ENCODE results near the gene UBE2J2. TPM values are rescaled to one million over a fixed set of nuclear protein-coding genes. Genes with fewer than 3 reads are reported as not detected.

The UBE2J2 gene
- polyA plus RNA-seq, 1 donor from 2014 or later: 79.7 TPM

- H3K27me3 ChIP-seq (ENCODE audit: insufficient read depth, low read depth, low read length): no peaks in the 10 kb centered on the region
- no peaks in the 10 kb centered on the region for H3F3A ChIP-seq (ENCODE audit: insufficient read depth, low read length, poor library complexity, severe bottlenecking)
- no peak overlapping the region for H3K9ac ChIP-seq (ENCODE audit: low read length)
- no peaks in the 10 kb centered on the region for H3K79me2 ChIP-seq (replicated peaks; ENCODE audit: insufficient read depth, low read length)
- no peaks in the 10 kb centered on the region for H3K36me3 ChIP-seq (ENCODE audit: insufficient read depth, low read length)
- no peak overlapping the region for H3K4me2 ChIP-seq (ENCODE audit: low read length)
- TF ChIP-seq, protein P1, sequence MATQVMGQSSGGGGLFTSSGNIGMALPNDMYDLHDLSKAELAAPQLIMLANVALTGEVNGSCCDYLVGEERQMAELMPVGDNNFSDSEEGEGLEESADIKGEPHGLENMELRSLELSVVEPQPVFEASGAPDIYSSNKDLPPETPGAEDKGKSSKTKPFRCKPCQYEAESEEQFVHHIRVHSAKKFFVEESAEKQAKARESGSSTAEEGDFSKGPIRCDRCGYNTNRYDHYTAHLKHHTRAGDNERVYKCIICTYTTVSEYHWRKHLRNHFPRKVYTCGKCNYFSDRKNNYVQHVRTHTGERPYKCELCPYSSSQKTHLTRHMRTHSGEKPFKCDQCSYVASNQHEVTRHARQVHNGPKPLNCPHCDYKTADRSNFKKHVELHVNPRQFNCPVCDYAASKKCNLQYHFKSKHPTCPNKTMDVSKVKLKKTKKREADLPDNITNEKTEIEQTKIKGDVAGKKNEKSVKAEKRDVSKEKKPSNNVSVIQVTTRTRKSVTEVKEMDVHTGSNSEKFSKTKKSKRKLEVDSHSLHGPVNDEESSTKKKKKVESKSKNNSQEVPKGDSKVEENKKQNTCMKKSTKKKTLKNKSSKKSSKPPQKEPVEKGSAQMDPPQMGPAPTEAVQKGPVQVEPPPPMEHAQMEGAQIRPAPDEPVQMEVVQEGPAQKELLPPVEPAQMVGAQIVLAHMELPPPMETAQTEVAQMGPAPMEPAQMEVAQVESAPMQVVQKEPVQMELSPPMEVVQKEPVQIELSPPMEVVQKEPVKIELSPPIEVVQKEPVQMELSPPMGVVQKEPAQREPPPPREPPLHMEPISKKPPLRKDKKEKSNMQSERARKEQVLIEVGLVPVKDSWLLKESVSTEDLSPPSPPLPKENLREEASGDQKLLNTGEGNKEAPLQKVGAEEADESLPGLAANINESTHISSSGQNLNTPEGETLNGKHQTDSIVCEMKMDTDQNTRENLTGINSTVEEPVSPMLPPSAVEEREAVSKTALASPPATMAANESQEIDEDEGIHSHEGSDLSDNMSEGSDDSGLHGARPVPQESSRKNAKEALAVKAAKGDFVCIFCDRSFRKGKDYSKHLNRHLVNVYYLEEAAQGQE (IDR thresholded peaks at IDR 0.05; ENCODE audit: borderline replicate concordance): no peak
- no peak for TF ChIP-seq EP300 (conservative IDR thresholded peaks at IDR 0.05; ENCODE audit: poor library complexity, severe bottlenecking)
- TF ChIP-seq, protein P2, sequence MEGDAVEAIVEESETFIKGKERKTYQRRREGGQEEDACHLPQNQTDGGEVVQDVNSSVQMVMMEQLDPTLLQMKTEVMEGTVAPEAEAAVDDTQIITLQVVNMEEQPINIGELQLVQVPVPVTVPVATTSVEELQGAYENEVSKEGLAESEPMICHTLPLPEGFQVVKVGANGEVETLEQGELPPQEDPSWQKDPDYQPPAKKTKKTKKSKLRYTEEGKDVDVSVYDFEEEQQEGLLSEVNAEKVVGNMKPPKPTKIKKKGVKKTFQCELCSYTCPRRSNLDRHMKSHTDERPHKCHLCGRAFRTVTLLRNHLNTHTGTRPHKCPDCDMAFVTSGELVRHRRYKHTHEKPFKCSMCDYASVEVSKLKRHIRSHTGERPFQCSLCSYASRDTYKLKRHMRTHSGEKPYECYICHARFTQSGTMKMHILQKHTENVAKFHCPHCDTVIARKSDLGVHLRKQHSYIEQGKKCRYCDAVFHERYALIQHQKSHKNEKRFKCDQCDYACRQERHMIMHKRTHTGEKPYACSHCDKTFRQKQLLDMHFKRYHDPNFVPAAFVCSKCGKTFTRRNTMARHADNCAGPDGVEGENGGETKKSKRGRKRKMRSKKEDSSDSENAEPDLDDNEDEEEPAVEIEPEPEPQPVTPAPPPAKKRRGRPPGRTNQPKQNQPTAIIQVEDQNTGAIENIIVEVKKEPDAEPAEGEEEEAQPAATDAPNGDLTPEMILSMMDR (IDR thresholded peaks at IDR 0.05; ENCODE audit: poor library complexity, severe bottlenecking): no peak
- TF ChIP-seq MXI1 (conservative IDR thresholded peaks at IDR 0.05; ENCODE audit: poor library complexity, severe bottlenecking): no peak
- TF ChIP-seq RAD21 (conservative IDR thresholded peaks at IDR 0.05): no peak
- no peak for TF ChIP-seq POLR2AphosphoS5 (IDR thresholded peaks at IDR 0.05)
- TF ChIP-seq TAF1 (IDR thresholded peaks at IDR 0.05; ENCODE audit: low read depth): no peak
- no peak for TF ChIP-seq EZH2 (IDR thresholded peaks at IDR 0.05; ENCODE audit: borderline replicate concordance, insufficient read depth, low read length, poor library complexity, severe bottlenecking)
- TF ChIP-seq SMC3 (conservative IDR thresholded peaks at IDR 0.05; ENCODE audit: poor library complexity): no peak
- no peak overlapping the region for H2AFZ ChIP-seq (ENCODE audit: low read depth, low read length)
- H4K20me1 ChIP-seq (ENCODE audit: insufficient read depth): no peaks in the 10 kb centered on the region
- no peak overlapping the region for H3K27ac ChIP-seq (ENCODE audit: low read length)
- no peaks in the 10 kb centered on the region for H3K9me3 ChIP-seq (ENCODE audit: low read length)
- H3K4me3 ChIP-seq (ENCODE audit: low read length): no peak overlapping the region
- H3K9me2 ChIP-seq (ENCODE audit: insufficient read depth, low read length): no peaks in the 10 kb centered on the region
Observed at GRCh38 chr1:1253972-1254666, 19.5 kb downstream of the UBE2J2 start.

GRCh38 chr1:1253314-1253713 is 20.3 kb downstream of the UBE2J2 start:
- TF ChIP-seq EZH2 (IDR thresholded peaks at IDR 0.05; ENCODE audit: borderline replicate concordance, insufficient read depth, low read length, poor library complexity, severe bottlenecking) (no peak), POLR2AphosphoS5 (IDR thresholded peaks at IDR 0.05) (no peak), RAD21 (conservative IDR thresholded peaks at IDR 0.05) (no peak), SMC3 (conservative IDR thresholded peaks at IDR 0.05; ENCODE audit: poor library complexity) (no peak)
- TF ChIP-seq, protein P1 (IDR thresholded peaks at IDR 0.05; ENCODE audit: borderline replicate concordance): no peak
- TF ChIP-seq, protein P2 (IDR thresholded peaks at IDR 0.05; ENCODE audit: poor library complexity, severe bottlenecking): no peak
- H4K20me1 ChIP-seq (ENCODE audit: insufficient read depth): no peaks in the 10 kb centered on the region
- no peaks in the 10 kb centered on the region for H3F3A ChIP-seq (ENCODE audit: insufficient read depth, low read length, poor library complexity, severe bottlenecking)
- no peak overlapping the region for H3K4me2 ChIP-seq (ENCODE audit: low read length)
- no peak overlapping the region for H3K27ac ChIP-seq (ENCODE audit: low read length)
- no peaks in the 10 kb centered on the region for H3K36me3 ChIP-seq (ENCODE audit: insufficient read depth, low read length)
- no peaks in the 10 kb centered on the region for H3K9me3 ChIP-seq (ENCODE audit: low read length)
- no peak overlapping the region for H2AFZ ChIP-seq (ENCODE audit: low read depth, low read length)
- no peaks in the 10 kb centered on the region for H3K79me2 ChIP-seq (replicated peaks; ENCODE audit: insufficient read depth, low read length)
- H3K9ac ChIP-seq (ENCODE audit: low read length): no peak overlapping the region
- H3K4me3 ChIP-seq (ENCODE audit: low read length): no peak overlapping the region
- H3K27me3 ChIP-seq (ENCODE audit: insufficient read depth, low read depth, low read length): no peaks in the 10 kb centered on the region
- H3K9me2 ChIP-seq (ENCODE audit: insufficient read depth, low read length): no peaks in the 10 kb centered on the region

Data from neural cell (in vitro differentiated cells).